Spleen (tissue), 7 donors: ENCODE data around the gene S100A5.

Experiments
- POLR2AphosphoS5 ChIP-seq, 3 donors: sonication (generic); formaldehyde crosslinking; IDR thresholded peaks; one replicate each; pipeline ENCODE4 v1.5.1; 2017; ENCODE audit warnings: antibody characterized with exemption in 3 of 3
- TF ChIP-seq, protein P1 (sequence below), 11 experiments: fragments of 200-600 bp in 7 of 11; fragments of 450-650 bp in 4 of 11; sonication (generic) in 4 of 11; IDR thresholded peaks in 8 of 11; conservative IDR thresholded peaks in 3 of 11; 1 replicate in 7 of 11; 2 replicates in 4 of 11; pipeline versions ENCODE4 v1.4.0 to v1.8.0; 2016 to 2021; ENCODE audit warnings: antibody characterized with exemption in 11 of 11, inconsistent platforms in 4 of 11, mild to moderate bottlenecking in 1 of 11
- donor health status: DM: no; HTN: no; CAD: no; lungs with moderate emphysema.
- donor health status: DM: no; HTN: no; CAD: no.
- donor health status: DM: no; HTN: no; CAD: no.

DNA sequence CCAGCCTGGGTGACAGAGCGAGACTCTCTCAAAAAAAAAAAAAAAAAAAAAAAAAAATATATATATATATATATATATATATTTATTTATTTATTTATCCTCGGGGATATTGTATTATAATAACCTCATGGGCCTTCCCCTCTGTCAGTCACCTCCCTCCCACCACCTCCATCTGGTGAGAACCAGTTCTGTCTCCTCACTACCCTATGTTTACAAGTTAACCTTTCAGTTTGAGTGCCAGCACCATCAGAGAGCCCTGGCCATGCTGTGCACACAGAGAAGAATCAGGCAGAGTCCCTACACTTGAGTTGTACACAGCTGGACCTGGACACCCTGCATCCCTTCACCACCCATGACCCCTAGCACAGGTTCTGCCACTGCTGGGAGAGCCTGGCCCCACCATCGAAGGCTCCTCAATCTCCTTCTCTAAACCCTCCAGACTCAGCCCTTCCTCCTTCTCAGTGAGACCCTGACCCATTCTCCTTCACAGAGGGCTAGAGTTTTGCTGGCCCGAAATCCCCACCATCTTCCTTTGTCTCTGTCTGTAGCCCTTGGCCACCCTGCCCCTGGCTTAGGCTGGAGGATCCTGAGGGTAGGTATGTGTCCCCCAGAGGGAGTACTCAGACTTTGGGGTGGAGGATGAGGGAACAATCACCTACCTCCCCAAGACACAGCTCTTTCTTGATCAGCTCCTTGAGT lies 1.2 kb downstream of the S100A5 start:
- TF ChIP-seq, protein P1, sequence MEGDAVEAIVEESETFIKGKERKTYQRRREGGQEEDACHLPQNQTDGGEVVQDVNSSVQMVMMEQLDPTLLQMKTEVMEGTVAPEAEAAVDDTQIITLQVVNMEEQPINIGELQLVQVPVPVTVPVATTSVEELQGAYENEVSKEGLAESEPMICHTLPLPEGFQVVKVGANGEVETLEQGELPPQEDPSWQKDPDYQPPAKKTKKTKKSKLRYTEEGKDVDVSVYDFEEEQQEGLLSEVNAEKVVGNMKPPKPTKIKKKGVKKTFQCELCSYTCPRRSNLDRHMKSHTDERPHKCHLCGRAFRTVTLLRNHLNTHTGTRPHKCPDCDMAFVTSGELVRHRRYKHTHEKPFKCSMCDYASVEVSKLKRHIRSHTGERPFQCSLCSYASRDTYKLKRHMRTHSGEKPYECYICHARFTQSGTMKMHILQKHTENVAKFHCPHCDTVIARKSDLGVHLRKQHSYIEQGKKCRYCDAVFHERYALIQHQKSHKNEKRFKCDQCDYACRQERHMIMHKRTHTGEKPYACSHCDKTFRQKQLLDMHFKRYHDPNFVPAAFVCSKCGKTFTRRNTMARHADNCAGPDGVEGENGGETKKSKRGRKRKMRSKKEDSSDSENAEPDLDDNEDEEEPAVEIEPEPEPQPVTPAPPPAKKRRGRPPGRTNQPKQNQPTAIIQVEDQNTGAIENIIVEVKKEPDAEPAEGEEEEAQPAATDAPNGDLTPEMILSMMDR (IDR thresholded peaks at IDR 0.05 in 8 of 11, conservative IDR thresholded peaks at IDR 0.05 in 3 of 11) = no peak
- no peak for TF ChIP-seq POLR2AphosphoS5 (IDR thresholded peaks at IDR 0.05)
